HG02759 (cell line): ENCODE measurements around the gene XXYLT1.
"Not testable (repeated sequence)": the region's sequence is repeated elsewhere in the genome, so short reads cannot be mapped to it uniquely, and the experiment has no call there.

Source experiments
- ATAC-seq: cut with Tn5 transposase; IDR thresholded peaks from one replicate; pipeline ENCODE4 v1.9.1; 2021; ENCODE audit warnings: mild to moderate bottlenecking, moderate library complexity; ENCODE audit not compliant: unreplicated experiment

XXYLT1 gene, protein sequence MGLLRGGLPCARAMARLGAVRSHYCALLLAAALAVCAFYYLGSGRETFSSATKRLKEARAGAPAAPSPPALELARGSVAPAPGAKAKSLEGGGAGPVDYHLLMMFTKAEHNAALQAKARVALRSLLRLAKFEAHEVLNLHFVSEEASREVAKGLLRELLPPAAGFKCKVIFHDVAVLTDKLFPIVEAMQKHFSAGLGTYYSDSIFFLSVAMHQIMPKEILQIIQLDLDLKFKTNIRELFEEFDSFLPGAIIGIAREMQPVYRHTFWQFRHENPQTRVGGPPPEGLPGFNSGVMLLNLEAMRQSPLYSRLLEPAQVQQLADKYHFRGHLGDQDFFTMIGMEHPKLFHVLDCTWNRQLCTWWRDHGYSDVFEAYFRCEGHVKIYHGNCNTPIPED

DNA sequence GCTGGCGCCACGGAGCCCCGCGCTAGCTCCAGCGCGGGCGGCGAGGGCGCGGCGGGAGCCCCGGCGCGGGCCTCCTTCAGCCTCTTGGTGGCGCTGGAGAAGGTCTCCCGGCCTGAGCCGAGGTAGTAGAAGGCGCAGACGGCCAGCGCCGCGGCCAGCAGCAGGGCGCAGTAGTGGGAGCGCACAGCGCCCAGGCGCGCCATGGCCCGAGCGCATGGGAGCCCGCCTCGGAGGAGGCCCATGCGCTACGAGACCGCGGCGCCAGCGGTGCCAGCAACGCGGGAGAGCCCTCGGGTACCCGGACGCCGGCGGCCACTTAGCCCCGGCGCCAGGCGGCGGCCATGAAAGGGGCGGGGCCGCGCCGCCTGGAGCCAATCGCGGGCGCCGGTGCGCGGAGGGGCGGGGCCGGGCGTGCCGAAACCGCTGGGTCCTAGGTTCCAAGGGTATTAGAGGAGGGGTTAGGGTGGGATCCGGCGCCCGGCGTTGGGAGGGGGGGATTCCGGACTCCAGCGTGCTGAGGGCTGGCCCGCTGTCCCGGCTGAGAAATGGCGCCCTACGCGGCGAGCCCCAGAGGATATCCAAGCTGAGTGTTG lies at the start of gene XXYLT1:
TSS of gene XXYLT1 (minus strand) at position 343 of the 593 bp plus-strand sequence. CDS start at position 242, 101 bp downstream.
- ATAC-seq = peak; percentile 89

DNA sequence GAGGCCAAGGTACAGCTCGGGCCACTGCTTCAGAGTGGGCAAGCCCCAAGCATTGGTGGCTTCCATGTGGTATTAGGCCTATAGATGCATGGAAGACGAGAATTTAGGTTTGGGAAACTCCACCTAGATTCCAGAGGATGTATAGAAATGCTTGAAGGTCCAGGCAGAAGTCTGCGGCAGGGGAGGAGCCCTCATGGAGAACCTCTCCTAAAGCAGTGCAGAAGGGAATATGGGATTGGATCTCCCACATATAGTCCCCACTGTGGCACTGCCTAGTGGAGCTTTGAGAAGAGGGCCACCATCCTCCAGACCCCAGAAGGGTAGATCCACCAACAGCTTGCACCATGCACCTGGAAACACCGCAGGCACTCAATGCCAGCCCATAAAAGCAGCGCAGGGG lies 48.1 kb upstream of the XXYLT1 start:
- ATAC-seq = no peak

DNA sequence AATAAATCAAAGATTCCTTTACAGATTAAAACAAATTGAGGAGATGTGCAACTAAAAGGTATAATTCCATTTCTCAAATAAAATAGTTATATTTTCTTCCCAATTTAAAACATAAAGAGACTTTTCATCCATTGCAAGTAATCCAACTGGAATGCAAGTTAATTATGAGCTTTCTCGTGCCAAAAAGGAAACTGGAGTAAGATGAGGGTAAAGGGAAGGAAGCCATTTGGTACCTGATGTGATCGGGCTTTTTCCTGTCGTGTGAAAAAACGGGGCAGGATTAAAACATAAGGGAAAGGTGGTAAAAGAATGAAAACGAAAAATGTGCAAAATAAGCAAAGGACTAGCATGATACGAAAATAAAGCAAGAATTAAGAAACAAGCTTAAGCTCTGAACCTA lies 41.8 kb upstream of the XXYLT1 start:
- no peak for ATAC-seq

DNA sequence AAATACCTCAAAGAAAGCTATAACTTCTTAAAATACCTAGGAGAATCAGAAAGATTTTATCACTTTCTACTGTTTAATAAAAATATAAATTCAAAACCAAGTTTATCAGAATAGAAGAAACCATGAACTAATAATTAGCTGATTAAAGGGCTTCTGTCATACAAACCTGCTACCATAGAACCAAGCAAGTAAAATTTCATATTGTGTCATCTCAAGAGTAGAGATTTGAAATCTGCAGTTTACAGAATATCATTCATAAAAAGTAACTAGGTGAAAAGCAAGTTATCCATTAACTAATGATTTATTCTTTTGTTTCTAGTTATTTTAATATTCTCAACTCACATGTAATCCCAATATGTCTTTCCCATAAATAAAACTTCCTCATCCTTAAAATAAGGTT lies 36.8 kb upstream of the XXYLT1 start:
- no peak for ATAC-seq

DNA sequence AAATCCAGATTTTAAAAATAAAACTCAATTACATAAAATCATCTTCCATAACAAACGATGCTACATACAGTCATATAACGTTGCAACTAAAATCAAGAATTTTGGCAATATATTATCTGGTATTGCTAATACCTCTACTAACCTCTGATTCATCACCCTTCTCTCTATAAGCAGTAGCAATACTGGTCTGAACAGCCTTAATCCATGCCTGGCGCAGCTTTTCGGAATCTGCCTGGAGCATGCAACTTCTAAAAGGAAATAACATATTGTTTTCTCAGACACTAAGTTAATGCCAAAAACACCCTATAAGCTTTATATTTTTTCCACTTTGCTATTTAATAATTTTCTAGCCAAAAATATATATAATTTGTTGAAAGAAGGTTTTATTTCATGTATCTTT lies 35.4 kb upstream of the XXYLT1 start:
- ATAC-seq = no peak

DNA sequence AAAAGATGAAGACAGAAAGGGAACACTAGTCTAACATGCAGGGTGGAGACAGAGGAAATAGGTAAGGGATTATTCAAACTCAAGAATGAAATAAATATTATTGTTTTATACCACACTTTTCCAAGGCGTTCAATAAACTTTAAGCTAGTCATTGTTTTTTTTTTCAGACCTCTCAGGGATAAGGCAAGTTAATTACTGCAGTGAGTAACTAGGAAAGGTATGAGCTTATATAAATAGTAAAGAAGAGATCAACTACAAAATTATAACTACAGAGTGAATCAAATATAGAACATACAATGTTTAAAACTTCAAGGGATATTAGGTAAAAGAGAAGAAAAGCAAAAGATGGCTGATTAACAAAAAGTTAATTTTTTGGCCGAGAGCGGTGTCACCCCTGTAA lies 31.5 kb upstream of the XXYLT1 start:
- no peak for ATAC-seq

DNA sequence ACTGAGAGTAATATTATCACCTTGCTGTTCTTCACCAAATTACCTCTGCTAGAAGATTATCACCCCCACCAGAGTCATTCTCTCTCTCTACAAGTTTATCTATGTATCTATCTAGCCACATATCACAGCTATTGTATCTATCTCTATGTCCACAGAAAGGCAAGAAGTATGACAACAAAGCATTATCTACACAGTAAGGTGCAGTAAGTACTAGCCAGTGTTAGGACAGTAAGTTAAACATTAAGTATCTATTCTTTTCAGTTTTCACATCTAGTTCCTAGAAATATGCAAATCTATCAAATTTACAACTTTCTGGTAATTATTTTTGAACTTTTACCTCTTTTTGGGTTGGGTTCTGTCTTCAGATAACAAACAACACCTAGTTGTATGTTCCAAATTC lies 26.5 kb upstream of the XXYLT1 start:
- ATAC-seq = no peak

DNA sequence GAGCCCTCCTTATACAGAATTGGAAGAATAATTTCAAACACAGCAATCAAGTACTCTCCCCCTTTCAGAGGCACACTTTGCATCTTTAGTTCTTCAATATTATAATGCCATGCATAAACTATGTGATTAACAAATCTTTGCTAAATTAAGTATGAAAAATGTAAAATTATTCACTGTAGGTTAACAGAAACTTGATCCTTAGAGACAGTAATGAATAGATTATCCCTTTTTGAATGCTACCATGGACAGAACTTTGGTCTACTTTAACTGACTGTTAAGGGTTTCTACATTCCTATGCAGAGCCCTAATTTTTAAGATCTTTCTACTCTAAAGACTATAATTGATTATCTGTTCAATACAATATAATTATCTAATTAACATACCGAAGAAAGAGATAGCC lies 25.7 kb upstream of the XXYLT1 start:
- no peak for ATAC-seq

DNA sequence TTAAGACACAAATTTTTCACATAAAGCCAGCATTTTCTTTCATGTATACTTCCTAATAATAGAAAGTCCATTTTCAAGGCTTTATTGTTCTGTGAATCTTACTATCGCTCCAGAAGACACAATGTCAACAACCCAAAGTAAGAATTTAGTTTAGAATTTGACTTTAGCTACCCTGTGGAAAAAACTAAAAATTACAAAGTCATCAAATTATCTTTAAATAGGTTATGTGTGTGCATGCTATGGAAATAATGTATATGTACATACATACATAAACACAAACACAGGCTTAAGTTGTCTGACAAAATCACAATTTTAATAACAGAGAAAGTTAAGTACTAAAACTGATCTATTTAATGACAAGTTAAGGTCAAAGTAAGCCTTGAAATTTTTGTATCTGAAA lies 20.2 kb upstream of the XXYLT1 start:
- ATAC-seq = no peak

DNA sequence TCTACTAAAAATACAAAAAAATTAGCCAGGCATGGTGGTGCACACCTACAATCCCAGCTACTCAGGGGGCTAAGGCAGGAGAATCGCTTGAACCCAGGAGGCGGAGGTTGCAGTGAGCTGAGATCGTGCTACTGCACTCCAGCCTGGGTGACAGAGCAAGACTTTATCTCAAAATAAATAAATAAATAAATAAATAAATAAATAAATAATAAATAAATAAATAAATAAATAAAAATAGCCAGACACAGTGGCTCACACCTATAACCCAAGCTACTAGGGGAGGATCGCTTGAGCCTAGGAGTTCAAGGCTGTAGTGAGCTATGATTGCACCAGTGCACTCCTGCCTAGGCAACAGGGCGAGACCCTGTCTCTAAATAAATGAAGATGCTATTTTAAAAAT lies 19.7 kb upstream of the XXYLT1 start:
- ATAC-seq = not testable (repeated sequence)

DNA sequence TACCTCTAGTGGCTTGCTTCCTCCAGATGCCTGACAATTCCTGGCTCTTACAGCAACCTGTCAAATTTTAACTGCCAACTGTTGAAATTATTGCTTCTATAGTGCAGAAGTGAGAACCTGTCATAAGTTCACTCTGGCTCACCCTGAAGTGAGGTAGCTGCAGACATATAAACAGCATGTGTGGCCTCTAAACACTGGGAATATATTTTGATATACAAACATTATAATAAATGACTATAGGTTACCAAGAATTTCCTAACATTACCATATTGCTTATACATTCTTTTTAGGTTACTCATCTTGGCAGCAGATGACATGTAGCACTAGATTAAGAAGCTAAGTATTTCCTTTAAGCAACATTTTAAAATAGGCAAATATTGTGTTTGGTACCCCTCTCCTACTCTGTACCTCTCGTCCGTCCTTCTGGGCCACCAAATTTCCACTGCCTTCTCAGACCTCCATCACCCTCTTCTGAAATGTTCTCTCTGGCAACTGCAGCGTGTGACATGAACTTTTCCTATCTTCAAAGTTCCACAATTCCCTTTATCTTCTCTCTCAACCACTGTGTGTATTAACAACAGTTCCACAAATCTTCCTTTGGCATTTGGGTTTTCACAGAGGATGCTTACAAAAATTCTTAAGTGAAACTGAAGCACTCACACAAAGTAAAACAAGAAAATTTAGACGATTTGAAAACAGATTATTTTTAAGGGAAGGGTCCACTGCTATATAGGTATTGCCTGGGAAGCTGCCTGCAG lies 15.3 kb upstream of the XXYLT1 start:
- ATAC-seq = no peak

DNA sequence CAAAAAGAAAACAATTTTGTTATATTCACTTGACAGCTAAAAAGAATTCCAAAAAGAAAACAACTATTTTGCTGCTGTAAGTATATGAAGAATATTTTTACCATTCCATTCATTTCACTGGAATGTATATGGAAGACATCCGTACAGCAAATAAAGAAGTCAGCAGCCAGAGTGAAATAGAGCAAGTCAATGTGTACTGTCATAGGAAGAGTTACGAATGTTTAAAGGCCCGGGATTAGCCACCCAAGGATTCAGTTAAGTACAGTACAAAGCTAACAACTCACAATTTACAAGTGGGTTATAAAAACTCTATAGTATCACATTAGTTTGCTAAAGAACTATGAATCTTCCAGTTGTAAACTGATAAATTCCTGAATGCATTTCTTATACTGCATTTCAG lies 14.4 kb upstream of the XXYLT1 start:
- no peak for ATAC-seq

DNA sequence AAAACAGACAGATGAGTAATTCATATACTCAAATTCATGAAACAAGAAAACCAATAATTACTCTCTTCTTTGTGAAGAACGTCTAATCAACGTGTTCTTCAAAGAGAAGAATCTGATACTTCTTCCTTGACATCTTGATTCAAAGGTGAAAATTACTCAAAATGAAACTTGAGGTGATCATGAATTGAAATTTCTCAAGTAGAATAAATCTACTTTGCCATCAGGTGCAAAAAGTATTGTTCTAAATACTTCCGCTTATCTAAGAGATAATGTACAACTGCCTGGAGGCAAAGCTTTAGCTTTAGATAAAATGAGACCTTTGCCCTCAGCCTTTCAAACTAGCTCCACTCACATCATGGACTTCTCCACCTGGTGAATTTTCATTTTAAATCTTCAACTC lies 13.9 kb upstream of the XXYLT1 start:
- ATAC-seq = no peak

DNA sequence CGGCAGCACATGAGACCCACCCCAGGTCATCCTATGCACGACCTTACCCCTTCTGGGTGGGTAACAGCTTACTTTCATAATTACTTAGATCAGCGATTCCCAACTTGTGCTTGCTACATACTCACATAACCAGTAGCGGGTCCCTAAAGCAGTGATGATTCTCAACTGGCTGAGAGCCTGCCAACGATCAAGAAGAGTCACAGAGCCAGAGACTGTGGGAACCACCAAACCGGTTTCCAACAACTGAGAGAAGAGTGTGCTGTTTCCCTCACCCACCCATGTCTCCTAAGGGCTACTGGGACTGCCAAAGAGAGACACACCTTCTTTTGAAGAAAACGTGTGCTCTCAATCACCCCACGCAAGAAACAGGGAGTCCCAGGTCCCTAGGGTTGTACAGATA lies 12.0 kb upstream of the XXYLT1 start:
- ATAC-seq = no peak

DNA sequence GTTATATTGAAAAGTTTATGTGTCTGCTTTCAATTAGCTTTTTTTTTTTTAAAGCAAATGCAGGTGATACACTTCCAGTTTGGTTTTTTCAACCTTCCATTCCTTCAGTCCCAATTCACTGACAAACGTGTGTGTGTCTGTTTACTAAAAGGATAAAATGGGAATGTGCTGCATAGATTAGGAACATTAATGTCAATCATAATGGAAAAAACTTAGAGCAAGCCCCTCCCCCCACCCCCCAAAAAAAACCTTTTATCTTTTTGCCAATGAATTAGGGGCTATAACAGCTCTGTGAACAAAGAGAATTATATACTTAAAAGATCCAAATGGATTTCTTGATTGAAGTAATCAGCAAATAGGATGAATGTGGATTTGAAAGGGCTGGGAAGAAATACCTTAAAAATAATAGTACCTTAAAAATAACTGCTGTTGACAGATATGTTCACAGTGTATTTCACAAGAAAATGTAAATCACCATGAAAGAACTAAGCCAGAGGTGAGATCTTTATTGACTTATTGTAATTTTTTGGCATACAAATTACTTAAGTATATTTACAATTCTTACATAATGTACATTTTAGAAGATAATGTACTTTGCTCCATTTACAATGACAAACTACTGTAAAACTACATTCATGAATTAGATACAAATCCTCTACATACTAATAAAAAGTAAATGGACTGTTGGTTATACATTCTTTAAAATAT lies 3.5 kb upstream of the XXYLT1 start:
- ATAC-seq = no peak

DNA sequence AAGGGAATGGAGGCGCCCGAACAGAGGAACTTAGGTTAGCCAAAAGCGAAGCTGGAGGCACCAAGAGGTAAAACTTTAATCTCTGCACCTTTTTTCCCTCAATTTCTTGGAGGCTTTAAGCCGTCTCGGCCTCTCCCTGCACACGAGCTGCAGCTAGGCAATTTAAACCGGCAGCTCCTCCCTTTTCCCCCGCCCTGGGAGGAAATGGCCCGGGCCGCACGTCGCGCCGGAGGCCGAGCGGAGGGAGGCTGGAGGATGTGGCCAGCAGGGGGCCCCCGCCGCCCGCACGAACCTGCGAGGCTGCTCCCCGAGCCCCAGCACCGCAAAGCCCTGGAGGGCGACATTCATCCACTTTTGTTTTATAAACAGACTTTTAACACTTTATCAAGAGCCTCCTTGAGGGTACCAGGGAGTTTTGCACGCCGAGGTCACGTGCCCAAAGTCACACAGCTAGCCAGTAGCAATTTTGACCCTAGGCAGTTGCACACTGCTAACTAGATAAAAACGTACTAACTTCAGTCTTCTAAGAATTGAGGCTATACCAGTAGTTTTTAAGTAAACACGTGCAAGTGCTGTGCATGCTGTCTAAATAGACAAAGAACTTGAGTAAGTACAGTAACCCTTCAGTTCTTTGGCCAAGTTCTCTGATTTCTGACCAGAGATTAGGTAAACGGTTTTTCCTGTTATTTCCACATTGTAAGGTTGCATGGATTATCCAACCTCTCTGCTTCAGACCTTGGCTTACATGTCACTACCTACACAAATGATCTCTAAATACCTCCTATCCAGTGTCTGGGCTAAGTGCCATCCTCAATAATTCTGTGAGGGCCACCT lies 668 bp upstream of the XXYLT1 start:
- peak; percentile 68 for ATAC-seq

DNA sequence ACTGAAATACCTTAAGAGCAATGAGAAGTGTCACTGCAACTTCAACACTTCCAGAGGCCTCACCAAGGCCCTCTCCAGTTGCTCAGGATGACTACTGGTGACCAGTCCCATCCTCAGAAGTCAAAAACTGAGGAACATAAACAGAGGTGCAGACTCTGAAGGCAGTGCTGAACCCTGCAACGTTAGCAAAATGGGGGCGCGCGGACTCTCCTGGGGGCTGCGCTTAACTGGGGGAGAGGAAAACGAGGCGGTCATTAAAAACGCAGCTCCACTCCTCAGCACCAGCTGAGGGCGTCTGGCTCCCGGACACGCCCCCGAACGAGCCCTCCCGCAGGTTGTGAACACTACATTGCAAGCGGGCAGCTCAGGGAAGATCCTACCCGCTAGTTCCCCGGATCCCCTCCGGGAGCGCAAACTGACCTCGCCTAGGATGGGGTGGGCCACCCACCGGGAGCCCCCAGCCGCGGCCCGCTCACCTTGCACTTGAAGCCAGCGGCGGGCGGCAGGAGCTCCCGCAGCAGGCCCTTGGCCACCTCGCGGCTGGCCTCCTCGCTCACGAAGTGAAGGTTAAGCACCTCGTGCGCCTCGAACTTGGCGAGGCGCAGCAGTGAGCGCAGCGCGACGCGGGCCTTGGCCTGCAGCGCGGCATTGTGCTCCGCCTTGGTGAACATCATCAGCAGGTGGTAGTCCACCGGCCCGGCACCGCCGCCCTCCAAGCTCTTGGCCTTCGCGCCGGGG lies 711 bp downstream of the XXYLT1 start:
- ATAC-seq = peak; percentile 22

DNA sequence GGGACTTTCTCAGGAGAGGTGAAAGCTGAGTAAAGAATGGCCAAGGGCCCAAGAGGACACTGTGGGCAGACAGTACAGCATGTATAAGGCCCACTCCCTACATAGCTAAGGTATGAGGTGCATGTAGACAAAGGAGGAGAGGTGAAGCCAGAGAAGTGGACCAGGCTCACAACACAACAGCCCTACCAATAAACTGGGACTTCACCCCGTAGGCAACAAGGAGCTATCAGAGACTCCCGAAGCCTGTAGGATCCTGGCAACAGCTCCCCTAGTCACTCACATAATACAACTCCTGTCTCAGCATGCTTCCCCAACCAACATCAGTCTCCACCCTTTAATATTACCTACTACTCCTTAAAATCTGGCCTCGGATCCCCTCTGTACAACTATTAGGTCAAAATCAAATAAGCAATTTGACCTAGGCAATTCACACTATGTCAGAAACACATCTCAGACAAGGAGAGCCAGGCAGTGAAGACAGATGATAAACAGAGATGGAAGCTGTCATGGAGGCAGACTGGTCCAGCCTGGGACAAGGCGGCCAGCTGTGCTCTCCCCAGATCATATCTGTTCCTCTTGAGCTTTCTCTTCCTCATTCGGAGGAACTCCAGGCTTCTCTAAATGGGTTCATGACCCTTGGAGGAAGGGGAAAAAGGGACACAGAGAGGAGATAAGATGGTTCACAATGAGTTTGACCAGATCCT lies 1.4 kb downstream of the XXYLT1 start:
- no peak for ATAC-seq
